Suppressor macrophage (primary cell): Measurements from ENCODE around the gene PALM.
"Not testable (repeated sequence)": the region's sequence is repeated elsewhere in the genome, so short reads cannot be mapped to it uniquely, and the experiment has no call there.

Experiments used
- DNase-seq, 4 experiments: peaks; one replicate each; pipeline ENCODE4 v3.0.0-alpha.2; 2020 to 2022
- total RNA-seq, 17 experiments: gene quantifications; one replicate each; lab custom pipeline; 2026; ENCODE audit warnings: mixed read lengths in 6 of 17, inconsistent platforms in 3 of 17; lab: John Stamatoyannopoulos, UW

Gene PALM
- 0 to 1.5 (median 0) reads per million in 17 experiments for total RNA-seq

DNA sequence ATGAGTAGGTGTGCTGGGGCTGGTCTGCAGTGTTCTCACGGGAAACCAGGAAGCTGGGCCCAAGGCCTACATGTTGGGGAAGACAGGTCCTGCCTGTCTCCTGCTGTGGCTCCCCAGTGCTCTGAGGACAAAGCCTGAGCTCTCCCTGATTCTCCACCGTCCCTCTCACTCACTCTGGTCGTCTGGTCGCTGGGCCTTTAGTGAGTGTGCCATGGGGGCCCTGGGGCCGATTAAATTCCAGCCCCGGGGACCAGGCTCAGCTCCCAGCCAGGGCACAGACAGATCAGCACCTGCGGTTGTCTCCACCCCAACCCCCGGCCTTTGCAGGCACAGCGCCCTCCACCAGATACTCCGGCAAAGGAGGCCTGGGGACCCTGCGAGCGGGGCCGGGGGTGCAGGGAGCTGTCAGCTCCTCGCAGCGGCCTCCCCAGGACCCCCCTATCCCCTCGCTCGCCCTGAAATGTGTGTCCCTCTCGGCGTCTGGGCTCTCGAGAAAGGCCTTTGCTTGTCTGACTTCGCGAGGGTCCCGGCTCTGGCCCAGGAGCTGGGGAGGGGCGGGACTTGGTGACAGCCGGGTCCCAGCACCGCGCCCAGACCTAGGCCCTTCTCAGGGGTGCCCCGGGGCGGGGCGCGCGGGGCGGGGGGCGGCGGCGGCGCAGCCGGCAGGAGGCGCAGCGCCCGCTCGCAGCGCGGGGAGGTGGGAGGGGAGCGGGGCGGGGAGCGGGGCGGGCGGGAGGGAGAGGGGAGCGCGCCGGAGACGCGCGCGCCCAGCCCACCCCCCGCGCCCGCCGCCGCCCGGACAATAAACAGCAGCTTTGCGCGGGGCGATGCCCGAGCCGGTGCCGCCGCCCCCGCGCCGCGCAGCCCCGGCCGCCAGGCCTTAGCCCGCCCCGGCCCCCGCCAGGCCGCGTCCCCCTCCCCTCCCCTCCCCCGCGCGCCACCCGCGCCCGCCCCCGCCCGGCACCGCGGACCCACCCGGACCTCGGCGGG is at the start of gene PALM:
Gene PALM, plus strand, starts transcription at position 782 of the 990 bp plus-strand sequence. CDS start 212 bp downstream, outside the sequence.
- peak in 1 of 4 experiments; percentile 40 for DNase-seq

DNA sequence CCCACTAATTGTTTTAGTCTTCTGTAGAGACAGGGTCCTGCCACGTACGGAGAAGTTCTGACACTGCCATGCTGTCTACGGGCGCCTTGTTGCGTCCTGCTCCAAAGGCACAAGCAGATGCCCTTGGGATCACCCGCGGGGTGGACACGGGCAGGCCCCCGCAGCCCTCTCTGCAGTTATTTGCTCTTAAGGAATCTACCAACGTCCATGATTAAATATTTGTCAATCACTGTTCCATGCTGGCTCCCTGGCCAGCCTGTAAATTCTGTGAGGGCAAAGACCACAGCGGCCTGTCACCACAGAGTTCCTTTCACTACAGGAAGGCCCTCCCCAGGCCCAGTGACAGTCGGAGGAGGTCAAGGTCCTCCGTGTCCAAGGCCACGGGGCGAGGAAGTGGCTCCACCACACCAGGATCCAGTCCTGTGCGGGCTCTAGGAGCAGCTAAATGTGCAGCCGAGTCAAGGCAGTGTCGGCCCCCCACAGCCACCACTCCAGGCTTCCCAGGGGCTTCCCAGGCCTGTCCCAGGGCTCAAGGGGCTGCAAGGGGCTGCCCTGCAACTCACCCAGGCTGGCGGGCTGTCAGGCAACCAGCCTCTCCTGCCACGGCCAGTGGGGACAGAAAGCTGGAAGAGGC is 47.8 kb upstream of the PALM start:
- peak in 3 of 4 experiments; percentile 36 to 59 (median 47) for DNase-seq

DNA sequence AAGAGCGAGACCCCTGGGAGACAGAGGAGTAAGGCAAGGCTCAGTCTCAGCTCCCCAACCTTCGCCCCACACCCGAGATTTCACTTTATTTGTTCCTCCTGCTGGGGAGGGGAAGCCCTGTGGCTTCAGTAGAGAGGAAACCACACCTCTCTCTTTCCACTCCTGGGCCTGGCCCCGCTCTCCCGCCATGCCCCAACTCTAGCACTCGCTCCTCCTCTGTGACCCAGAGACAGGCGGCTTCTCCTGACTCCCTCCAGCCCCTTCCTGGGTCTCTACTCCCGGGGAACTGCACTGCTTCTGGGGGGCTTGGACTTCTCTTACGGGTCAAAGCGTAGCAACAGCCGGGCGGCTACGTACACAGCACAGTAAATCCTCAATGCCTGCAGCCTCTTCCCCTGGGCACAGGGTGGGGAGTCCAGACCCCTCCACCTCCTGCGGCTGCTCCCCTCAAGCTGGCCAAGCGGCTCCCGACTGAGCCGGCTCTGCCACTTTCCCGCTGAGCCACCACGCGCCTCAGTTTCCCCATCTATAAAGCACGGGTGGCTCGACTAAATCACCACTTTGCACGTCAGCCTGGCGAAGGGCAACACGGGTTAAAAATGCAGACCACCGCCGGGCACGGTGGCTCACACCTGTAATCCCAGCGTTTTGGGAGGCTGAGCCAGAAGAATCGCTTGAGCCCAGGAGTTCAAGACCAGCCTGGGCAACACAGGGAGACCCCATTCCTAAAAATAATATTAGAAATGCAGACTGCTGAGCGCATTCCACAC is 47.1 kb upstream of the PALM start:
- peak; percentile 48 to 72 (median 64) for DNase-seq

GRCh38 chr19:662207-662961 is 46.4 kb upstream of the PALM start:
- DNase-seq, result peak; percentile 66 to 84 (median 75)

GRCh38 chr19:662962-663681 is 45.6 kb upstream of the PALM start, which contains the start of gene RNF126:
Gene RNF126 (minus strand): TSS chr19:663214. CDS start chr19:663121, 93 bp downstream.
- peak; percentile 97 to 100 (median 98) for DNase-seq

DNA sequence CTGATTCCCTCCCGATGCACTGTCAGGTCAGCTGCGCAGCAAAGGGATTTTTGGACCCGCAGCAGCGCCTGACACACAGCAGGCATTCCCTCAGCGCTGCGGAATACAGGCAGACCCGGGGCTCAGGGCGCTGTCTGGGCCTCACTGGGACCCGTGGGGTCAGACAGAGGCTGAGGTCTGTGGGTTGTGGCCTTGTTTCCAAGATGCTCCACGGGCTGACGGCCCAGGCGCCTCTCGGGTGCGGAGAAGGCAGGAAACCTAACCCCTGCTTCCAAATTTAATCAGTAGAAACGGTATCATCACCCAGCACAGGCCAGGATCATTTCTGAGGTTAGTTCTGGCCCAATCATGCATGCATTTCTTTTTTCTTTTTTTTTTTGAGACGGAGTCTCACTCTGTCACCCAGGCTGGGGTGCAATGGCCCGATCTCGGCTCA is 45.0 kb upstream of the PALM start:
- no peak for DNase-seq

- DNase-seq, result peak; percentile 80 to 91 (median 88)
Observed at GRCh38 chr19:664913-665443, 43.8 kb upstream of the PALM start.

DNA sequence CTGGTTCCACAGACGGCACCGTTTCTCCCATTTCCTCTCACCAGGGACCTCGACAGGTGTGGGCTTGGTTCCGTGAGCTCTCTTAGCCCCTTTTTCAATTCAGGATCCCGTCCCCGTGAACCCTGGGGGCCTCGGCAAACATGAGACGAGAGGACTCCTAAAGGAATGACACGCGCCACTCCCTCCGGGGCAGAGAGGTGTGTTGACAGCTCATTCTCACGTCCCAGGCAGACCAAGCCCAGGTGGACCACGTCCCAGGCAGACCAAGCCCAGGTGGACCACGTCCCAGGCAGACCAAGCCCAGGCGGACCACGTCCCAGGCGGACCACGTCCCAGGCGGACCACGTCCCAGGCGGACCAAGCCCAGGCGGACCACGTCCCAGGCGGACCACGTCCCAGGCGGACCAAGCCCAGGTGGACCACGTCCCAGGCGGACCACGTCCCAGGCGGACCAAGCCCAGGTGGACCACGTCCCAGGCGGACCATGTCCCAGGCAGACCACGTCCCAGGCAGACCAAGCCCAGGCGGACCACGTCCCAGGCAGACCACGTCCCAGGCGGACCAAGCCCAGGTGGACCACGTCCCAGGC is 41.7 kb upstream of the PALM start:
- DNase-seq, result not testable (repeated sequence)

DNA sequence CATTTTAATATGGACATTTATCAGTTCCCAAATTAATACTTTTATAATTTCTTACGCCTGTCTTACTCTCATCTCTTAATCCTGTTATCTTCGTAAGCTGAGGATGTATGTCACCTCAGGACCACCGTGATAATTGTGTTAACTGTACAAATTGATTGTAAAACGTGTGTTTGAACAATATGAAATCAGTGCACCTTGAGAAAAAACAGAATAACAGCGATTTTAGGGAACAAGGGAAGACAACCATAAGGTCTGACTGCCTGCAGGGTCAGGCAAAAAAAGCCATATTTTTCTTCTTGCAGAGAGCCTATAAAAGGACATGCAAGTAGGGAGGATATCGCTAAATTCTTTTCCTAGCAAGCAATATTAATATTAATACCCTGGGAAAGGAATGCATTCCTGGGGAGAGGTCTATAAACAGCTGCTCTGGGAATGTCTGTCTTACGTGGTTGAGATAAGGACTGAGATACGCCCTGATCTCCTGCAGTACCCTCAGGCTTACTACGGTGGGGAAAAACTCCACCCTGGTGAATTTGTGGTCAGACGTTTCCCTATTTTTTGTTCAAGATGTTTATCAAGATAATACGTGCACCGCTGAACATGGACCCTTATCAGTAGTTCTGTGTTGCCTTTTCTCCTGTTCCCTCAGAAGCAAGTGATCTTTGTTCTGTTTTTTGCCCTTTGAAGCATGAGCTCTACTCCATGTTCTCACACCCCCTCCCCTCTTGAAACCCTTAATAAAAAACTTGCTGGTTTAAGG is 39.9 kb upstream of the PALM start:
- DNase-seq, result not testable (repeated sequence)

- no peak for DNase-seq
Observed at GRCh38 chr19:670609-671075, 38.1 kb upstream of the PALM start.

GRCh38 chr19:674282-675151 is 34.2 kb upstream of the PALM start:
- DNase-seq, result no peak

DNA sequence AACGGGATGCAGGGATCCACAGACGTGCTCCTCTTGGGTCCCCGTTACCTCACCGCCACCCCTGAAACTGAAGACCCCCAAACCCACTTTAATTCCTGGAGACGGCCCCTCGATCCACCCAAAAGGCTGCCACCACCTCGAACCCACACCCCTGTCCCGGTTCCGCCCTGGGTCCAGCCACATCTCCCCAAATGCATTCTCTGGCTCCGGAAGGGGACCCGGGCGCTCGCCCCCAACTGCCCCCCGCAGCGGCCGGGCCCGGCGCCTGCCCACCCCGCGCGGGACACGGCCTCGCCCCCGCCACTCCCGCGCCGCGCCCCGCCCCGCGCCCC is 32.8 kb upstream of the PALM start:
- no peak for DNase-seq

DNA sequence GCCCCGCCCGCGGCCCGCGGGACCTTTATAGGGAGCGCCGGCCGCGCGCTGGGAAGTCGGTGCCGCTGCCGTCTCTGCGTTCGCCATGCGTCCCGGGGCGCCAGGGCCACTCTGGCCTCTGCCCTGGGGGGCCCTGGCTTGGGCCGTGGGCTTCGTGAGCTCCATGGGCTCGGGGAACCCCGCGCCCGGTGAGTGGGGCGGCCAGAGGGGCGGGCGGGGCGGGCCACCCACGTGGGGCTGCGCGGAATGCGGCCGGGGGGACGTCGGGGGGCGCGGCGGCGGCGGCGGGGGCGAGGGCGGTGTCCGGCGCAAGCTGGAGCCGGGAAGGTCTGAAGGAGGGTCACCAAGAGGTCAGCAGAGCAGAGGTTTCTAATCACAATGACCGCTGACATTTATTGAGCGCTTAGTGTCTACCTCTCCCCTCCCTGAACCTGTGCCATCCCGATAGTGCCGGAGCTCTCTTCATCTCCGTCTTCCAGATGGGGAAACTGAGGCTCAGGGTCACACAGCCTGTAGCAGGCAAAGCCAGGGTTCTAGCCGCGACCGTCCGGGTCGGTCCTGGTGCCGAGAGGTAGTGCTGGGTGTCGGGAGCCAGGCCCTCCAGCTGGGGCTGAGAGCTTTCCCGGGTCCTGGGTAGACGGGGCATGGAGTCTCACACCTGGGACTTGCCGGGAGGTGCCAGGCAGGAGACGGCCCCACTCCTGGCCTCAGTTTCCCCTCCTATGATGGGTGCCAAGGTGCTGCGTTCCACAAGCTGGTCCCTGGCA is 32.2 kb upstream of the PALM start, which contains the start of gene FSTL3:
Gene FSTL3, plus strand, starts transcription at position 54 of the 767 bp plus-strand sequence. Its CDS starts 32 bp downstream, at position 86.
- DNase-seq, result peak in 2 of 4 experiments; percentile 53 to 68

DNA sequence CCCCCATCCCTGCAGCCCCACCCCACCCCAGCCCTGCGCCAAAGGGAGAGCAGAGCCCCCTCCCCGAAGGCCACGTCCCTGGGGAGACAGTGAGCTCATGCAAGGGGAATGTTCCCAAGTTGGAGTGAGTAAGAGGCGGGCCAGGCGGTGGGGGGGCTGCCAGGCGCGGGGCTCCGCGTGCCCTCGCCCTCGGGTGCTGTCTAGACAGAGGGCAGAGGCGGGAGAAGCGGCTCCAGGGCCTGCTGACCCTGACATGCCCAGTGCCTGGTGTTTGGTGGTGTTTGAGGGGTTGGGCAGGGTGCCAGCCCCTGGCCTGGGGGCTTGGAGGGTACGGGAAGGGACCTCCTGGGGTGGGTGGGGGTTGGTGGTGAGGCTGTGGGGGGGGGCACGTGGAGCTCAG is 31.5 kb upstream of the PALM start:
- no peak for DNase-seq

DNA sequence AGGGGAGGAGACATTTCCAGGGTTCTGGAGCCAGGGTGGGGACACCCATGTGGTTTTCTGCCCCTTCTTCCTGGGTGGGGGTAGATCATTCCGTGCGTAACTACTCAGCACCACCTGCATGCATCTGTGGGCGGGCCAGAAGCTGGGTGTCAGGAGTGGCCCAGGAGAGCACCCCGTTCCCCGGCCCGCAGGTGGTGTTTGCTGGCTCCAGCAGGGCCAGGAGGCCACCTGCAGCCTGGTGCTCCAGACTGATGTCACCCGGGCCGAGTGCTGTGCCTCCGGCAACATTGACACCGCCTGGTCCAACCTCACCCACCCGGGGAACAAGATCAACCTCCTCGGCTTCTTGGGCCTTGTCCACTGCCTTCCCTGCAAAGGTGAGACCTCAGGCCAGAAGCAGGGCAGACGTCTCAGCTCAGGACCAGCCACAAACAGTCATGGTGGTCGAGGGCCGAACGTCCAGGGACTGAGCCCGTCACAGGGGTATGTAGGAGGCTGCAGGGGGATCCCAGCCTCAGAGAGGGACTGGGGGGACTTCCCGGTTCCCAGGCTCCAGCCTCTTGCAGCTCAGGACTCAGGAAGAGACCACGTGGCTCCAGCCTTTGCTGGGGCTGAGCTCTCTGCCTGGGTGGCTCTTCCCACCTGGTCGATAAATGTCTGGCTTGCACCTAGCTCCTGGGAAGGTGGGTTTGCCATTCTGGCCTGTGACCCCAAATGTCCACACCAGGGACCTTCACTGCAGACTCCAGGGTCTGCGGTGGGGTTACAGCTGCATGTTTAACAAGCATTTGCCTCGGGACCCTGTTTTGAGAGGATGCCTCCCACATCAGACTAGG is 30.9 kb upstream of the PALM start:
- no peak for DNase-seq

DNA sequence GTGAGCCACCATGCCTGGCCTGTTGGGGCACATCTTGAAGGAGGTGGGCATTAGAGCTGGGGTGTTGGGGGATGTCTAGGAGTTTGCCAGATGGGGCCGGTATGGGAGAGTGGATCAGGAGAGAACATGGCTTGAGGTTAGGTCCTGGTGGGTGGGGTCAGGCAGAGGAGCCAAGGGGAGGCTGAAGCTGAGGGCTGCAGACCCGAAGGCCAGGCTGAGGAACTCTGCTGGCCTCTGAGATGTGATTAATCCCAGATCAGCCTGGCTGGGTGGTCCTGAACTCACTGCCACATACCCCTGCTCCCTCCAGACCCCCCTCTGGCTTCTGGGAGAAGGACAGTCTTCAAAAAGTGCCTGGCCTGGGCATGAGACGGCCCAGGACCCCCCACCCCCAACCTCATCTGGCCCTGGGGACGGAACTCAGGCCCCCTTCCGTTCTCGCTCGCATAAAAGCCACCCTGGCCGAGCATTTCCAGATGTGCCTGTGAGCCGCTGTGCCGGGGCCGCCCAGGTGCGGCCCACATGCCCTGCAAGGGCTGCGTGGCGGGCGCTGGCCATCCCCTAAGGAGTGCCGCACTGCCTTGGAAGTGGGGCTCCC is 29.8 kb upstream of the PALM start:
- DNase-seq, result no peak
